ENCODE results near the gene PHAX. TPM values are rescaled to one million over a fixed set of nuclear protein-coding genes. Genes with fewer than 3 reads are reported as not detected.

The PHAX gene
- total RNA-seq, 1 donor from 2014 or later: 25.1 TPM

DNA sequence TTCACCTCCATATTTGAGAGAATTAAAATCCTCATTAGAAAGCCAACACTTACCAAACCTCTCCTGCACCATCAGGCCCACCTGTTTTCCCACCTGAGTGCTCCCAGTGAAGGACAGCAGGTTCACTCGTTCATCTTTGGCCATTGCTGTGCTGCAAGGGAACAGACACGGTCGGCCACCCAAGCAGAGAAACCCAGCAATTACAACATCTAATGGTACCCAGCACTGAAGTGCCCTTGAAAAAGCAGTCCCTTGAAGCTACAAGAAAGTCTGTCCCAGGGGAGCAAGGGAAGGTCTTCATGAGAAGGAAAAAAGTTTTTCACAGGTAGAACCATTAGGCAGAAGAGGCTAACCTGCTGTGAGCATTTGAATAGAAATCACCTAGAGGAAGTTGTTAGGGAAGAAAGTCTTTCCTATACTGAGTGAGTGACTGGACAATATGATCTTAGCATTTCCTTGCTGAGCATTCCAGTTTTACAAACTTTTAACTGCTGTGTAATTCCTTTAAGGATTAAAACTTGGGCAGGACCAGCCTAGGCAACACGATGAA, 32.5 kb upstream of the PHAX start:
- ATAC-seq: no peak
- no peak for DNase-seq
- intact Hi-C loops (cut with DNase I): no loop called here
- no peak overlapping the region for H3K4me3 ChIP-seq
- TF ChIP-seq CTCF (IDR thresholded peaks at IDR 0.05): no peak
- no peaks in the 10 kb centered on the region for H3K4me1 ChIP-seq
- no peak overlapping the region for H3K27ac ChIP-seq
- H3K9me3 ChIP-seq: no peaks in the 10 kb centered on the region
- peaks cover 70% of the 10 kb centered on the region for H3K36me3 ChIP-seq
- H3K27me3 ChIP-seq (ENCODE audit: low read depth): no peaks in the 10 kb centered on the region

- no peak for DNase-seq
These were observed 25.1 kb upstream of the PHAX start for GRCh38 chr5:126575644-126576043.

DNA sequence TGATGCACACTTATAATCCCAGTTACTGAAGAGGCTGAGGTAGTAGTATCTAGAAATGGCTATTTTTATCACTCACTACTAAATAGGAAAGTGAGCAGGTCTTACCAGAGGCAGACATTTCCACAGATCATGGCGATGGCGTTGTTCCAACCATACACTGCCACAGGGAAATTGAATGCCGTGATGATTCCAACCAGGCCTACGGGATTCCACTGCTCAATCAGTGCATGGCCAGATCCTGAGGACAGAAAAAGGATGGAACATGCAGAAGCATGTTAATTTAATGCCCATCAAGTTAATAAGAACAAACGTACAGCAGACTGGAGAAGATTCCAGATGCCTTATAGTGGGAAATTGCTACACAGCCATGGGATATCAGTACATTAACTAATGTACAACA, 23.8 kb upstream of the PHAX start:
- no peak overlapping the region for H3K4me3 ChIP-seq
- H3K27ac ChIP-seq: no peak overlapping the region
- TF ChIP-seq CTCF (IDR thresholded peaks at IDR 0.05): no peak
- H3K4me1 ChIP-seq: no peaks in the 10 kb centered on the region
- intact Hi-C loops (cut with DNase I): no loop called here
- ATAC-seq (no peak), DNase-seq (no peak)
- no peaks in the 10 kb centered on the region for H3K27me3 ChIP-seq (ENCODE audit: low read depth)
- no peaks in the 10 kb centered on the region for H3K9me3 ChIP-seq
- peaks cover 81% of the 10 kb centered on the region for H3K36me3 ChIP-seq

More at GRCh38 chr5:126575644-126576043, 25.1 kb upstream of the PHAX start:
- H3K9me3 ChIP-seq: no peaks in the 10 kb centered on the region
- intact Hi-C loops (cut with DNase I): no loop called here
- H3K4me1 ChIP-seq: no peaks in the 10 kb centered on the region
- H3K27ac ChIP-seq: no peak overlapping the region
- no peak overlapping the region for H3K4me3 ChIP-seq
- no peak for ATAC-seq
- H3K36me3 ChIP-seq: peaks cover 76% of the 10 kb centered on the region
- TF ChIP-seq CTCF (IDR thresholded peaks at IDR 0.05): no peak
- H3K27me3 ChIP-seq (ENCODE audit: low read depth): no peaks in the 10 kb centered on the region

- peaks cover 84% of the 10 kb centered on the region for H3K36me3 ChIP-seq
- DNase-seq: no peak
- H3K27ac ChIP-seq: no peak overlapping the region
- H3K9me3 ChIP-seq: no peaks in the 10 kb centered on the region
- H3K4me3 ChIP-seq: no peak overlapping the region
- H3K4me1 ChIP-seq: no peaks in the 10 kb centered on the region
- intact Hi-C loops (cut with DNase I): no loop called here
- ATAC-seq: no peak
- no peak for TF ChIP-seq CTCF (IDR thresholded peaks at IDR 0.05)
- H3K27me3 ChIP-seq (ENCODE audit: low read depth): no peaks in the 10 kb centered on the region
These were observed 23.3 kb upstream of the PHAX start for GRCh38 chr5:126577415-126577814.

GRCh38 chr5:126579716-126580115, 21.0 kb upstream of the PHAX start:
- H3K27me3 ChIP-seq (ENCODE audit: low read depth): no peaks in the 10 kb centered on the region
- no peaks in the 10 kb centered on the region for H3K9me3 ChIP-seq
- no peak overlapping the region for H3K4me3 ChIP-seq
- H3K4me1 ChIP-seq: no peaks in the 10 kb centered on the region
- intact Hi-C loops (cut with DNase I): no loop called here
- no peak for TF ChIP-seq CTCF (IDR thresholded peaks at IDR 0.05)
- peaks cover 93% of the 10 kb centered on the region for H3K36me3 ChIP-seq
- H3K27ac ChIP-seq: no peak overlapping the region
- DNase-seq (no peak), ATAC-seq (no peak)

DNA sequence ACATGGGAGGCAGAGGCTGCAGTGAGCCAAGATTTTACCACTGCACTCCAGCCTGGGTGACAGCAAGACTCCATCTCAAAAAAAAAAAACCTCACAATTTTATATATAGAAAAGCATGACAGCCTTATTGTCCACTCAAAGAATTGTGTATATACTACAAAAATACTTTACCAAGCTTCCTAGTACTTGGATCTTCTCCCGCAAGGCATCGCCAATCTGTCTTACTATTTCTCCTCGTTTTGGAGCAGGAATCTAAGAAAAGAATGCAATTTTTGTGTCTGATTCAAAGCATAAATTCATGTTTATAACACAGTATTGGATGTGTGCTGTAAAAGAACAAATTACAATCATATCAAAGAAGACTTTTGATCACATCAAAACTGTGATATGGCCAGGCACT, 17.0 kb upstream of the PHAX start:
- ATAC-seq (no peak), DNase-seq (no peak)
- no peak overlapping the region for H3K4me3 ChIP-seq
- no peaks in the 10 kb centered on the region for H3K4me1 ChIP-seq
- no peak for TF ChIP-seq CTCF (IDR thresholded peaks at IDR 0.05)
- intact Hi-C loops (cut with DNase I): no loop called here
- H3K27me3 ChIP-seq (ENCODE audit: low read depth): no peaks in the 10 kb centered on the region
- H3K27ac ChIP-seq: no peak overlapping the region
- H3K9me3 ChIP-seq: no peaks in the 10 kb centered on the region
- peaks cover 70% of the 10 kb centered on the region for H3K36me3 ChIP-seq

Data from lower lobe of right lung (tissue), 2 donors.